ENCODE results near the gene KCTD17. TPM values are rescaled to one million over a fixed set of nuclear protein-coding genes. Genes with fewer than 3 reads are reported as not detected.

Gene KCTD17
- total RNA-seq, 2 donors from 2014 or later = 3.6 to 8.3 TPM

DNA sequence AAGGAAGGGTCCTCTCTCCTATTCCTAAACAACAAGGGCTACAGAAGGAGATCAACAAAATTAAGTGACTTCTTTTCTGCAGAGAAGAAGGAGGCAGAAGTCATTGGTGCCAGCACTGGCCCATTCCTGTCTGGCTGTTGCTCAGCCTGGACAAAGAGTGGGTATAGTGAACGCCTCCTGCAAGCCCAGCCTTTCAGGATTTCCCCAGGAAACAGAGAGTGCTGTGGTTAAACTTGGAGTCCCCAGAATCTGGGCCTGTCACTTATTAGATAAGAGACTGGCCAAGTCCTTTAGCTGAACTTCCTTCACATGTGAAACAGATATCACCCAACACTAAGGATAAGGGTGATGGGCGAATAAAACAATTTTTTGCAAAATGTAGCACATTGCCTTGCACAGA, 43.2 kb upstream of the KCTD17 start:
- ATAC-seq (no peak), DNase-seq (no peak)
- TF ChIP-seq POLR2A (IDR thresholded peaks at IDR 0.05) = no peak
- TF ChIP-seq, protein P1, sequence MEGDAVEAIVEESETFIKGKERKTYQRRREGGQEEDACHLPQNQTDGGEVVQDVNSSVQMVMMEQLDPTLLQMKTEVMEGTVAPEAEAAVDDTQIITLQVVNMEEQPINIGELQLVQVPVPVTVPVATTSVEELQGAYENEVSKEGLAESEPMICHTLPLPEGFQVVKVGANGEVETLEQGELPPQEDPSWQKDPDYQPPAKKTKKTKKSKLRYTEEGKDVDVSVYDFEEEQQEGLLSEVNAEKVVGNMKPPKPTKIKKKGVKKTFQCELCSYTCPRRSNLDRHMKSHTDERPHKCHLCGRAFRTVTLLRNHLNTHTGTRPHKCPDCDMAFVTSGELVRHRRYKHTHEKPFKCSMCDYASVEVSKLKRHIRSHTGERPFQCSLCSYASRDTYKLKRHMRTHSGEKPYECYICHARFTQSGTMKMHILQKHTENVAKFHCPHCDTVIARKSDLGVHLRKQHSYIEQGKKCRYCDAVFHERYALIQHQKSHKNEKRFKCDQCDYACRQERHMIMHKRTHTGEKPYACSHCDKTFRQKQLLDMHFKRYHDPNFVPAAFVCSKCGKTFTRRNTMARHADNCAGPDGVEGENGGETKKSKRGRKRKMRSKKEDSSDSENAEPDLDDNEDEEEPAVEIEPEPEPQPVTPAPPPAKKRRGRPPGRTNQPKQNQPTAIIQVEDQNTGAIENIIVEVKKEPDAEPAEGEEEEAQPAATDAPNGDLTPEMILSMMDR (IDR thresholded peaks at IDR 0.05) = no peak
- Histone ChIP-seq H3K4me1 (peaks cover 22% of the 10 kb centered on the region), H3K9me3 (no peaks in the 10 kb centered on the region), H3K27me3 (no peaks in the 10 kb centered on the region), H3K4me3 (no peak overlapping the region), H3K27ac (no peak overlapping the region), H3K36me3 (replicated peaks in 1 of 2; ENCODE audit: insufficient read depth in 1 of 2, low read depth in 2 of 2) (no peaks in the 10 kb centered on the region)
- WGBS, 2 donors = 51 to 60% methylated on average over 2 of the region's 2 CpGs
- intact Hi-C loops (cut with DNase I) = no loop called here

DNA sequence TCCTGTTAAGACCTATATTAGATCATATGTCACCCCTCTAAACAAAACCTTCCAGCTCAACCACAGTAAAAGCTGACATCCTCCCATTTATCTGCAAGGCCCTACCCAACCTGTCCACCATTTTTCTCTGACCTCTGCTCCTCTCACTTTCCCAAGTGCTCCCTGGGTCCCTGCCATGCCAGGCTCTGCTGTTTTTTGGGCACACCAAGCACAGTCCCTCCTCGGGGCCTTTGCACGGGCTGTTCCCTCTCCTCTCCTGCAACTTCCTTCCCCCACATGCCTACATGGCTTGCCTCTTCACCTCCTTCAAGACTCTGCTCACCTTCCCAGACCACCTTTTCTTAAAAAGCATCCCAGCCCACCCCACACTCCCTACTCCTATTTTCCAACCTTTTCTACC, 42.1 kb upstream of the KCTD17 start:
- Histone ChIP-seq H3K27ac (no peak overlapping the region), H3K9me3 (no peaks in the 10 kb centered on the region), H3K27me3 (no peaks in the 10 kb centered on the region), H3K4me3 (no peak overlapping the region), H3K36me3 (replicated peaks in 1 of 2; ENCODE audit: insufficient read depth in 1 of 2, low read depth in 2 of 2) (no peaks in the 10 kb centered on the region), H3K4me1 (peaks cover 22% of the 10 kb centered on the region)
- intact Hi-C loops (cut with DNase I) = no loop called here
- no peak for TF ChIP-seq POLR2A (IDR thresholded peaks at IDR 0.05)
- TF ChIP-seq, protein P1 (IDR thresholded peaks at IDR 0.05) = no peak
- DNase-seq (no peak), ATAC-seq (no peak)
- WGBS, 2 donors = 85 to 96% methylated on average over 2 of the region's 2 CpGs

DNA sequence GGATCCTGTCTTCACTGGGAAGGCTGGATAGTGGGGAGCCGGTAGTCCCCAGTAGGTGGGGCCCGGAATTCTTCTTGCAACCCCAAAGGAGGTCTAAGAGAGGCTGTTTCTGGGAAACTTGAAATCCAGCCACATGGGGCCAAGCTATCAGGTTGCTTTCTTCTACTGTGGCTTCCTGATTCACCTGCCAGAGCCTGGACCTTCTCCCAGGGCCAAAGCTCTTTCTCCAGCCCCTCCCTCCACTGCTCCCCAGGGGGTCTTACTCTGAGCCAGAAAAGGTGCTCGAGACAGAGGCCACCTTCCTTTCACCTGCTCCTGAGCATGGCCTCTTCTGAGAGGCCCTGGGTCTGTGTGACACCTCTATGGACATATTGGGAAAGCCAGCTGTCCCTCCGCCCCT, 41.4 kb upstream of the KCTD17 start:
- Histone ChIP-seq H3K27me3 (no peaks in the 10 kb centered on the region), H3K4me1 (peaks cover 27% of the 10 kb centered on the region), H3K4me3 (no peak overlapping the region), H3K9me3 (no peaks in the 10 kb centered on the region), H3K27ac (peak overlapping the region in 3 of 4 donors; percentile 21 to 39 (median 22)), H3K36me3 (replicated peaks in 1 of 2; ENCODE audit: insufficient read depth in 1 of 2, low read depth in 2 of 2) (no peaks in the 10 kb centered on the region)
- peak; percentile 39 for ATAC-seq
- peak in 2 of 4 donors; percentile 25 to 47 for DNase-seq
- 56 to 72% methylated on average over 3 to 4 of the region's 4 CpGs for WGBS, 2 donors
- no peak for TF ChIP-seq POLR2A (IDR thresholded peaks at IDR 0.05)
- intact Hi-C loops (cut with DNase I) = no loop called here

DNA sequence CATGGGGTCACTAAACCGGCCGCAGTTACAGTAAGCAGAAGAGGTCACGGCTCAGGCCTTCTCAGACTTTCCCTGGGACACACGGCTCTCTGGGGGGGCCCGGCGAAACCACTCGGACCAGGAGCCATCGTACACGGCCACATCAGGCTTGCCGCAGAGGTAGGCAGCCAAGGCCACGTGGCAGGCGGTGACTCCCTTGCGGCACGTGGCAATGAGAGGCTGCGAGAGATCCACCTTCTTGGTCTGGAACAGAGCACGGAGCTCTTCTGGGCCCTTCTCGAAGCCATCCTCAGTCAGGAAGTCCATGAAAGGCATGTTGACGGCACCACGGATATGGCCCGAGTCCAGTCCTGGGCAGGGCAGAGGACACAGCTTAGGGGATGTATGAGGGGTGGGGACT, 40.6 kb upstream of the KCTD17 start:
- 82 to 84% methylated on average over 13 to 20 of the region's 20 CpGs for WGBS, 2 donors
- Histone ChIP-seq H3K36me3 (replicated peaks in 1 of 2; ENCODE audit: insufficient read depth in 1 of 2, low read depth in 2 of 2) (no peaks in the 10 kb centered on the region), H3K27me3 (no peaks in the 10 kb centered on the region), H3K4me1 (peaks cover 33% of the 10 kb centered on the region), H3K27ac (peak overlapping the region in 3 of 4 donors; percentile 21 to 39 (median 22)), H3K9me3 (no peaks in the 10 kb centered on the region), H3K4me3 (no peak overlapping the region)
- ATAC-seq = no peak
- TF ChIP-seq, protein P1 (IDR thresholded peaks at IDR 0.05) = no peak
- TF ChIP-seq POLR2A (IDR thresholded peaks at IDR 0.05) = no peak
- intact Hi-C loops (cut with DNase I) = no loop called here
- no peak for DNase-seq

DNA sequence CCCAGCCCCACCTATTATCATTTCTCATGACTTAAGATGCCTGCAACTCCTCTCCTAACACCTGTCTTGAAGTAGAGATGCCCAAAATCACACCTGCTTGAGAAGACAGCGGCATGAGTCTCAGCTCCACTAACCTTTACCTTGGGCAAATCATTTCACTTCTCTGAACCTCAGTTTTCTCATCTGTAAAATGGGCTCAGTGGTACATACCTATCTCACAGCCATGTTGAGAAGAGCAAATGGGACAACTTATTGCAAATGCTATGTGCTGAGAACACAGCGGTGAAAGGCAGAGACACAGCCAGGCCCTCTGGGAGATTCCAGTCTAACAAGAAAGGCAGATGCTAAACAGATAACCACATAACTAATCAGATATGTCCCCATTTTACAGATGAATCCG, 40.1 kb upstream of the KCTD17 start:
- DNase-seq = no peak
- Histone ChIP-seq H3K4me3 (no peak overlapping the region), H3K4me1 (peaks cover 38% of the 10 kb centered on the region), H3K27me3 (no peaks in the 10 kb centered on the region), H3K27ac (no peak overlapping the region), H3K36me3 (replicated peaks in 1 of 2; ENCODE audit: insufficient read depth in 1 of 2, low read depth in 2 of 2) (no peaks in the 10 kb centered on the region), H3K9me3 (no peaks in the 10 kb centered on the region)
- ATAC-seq = no peak
- WGBS, 2 donors = 95% methylated on average over 3 of the region's 3 CpGs
- TF ChIP-seq, protein P1 (IDR thresholded peaks at IDR 0.05) = no peak
- intact Hi-C loops (cut with DNase I) = no loop called here
